ENCODE measurements around the gene C5AR1.

GRCh38 chr19:47323409-47323808 is 13.7 kb downstream of the C5AR1 start:
- TF ChIP-seq POLR2A (IDR thresholded peaks at IDR 0.05) (no peak), CTCF (IDR thresholded peaks at IDR 0.05) (no peak), POLR2AphosphoS5 (IDR thresholded peaks at IDR 0.05) (no peak), EP300 (IDR thresholded peaks at IDR 0.05) (no peak)

Data from suprapubic skin (tissue), 4 donors.